ENCODE data around the gene ADGRF3. TPM values are rescaled to one million over a fixed set of nuclear protein-coding genes. Genes with fewer than 3 reads are reported as not detected.
A peak's percentile ranks its signal among the peaks of the same experiment; 100 is the strongest.

ADGRF3 gene
- total RNA-seq, 2 donors from 2014 or later: 0.34 TPM; not detected in 1

GRCh38 chr2:26351375-26352090 lies 4.9 kb upstream of the ADGRF3 start:
- Histone ChIP-seq H3K27ac (no peak overlapping the region), H3K27me3 (replicated peaks; ENCODE audit: insufficient read depth) (no peaks in the 10 kb centered on the region), H3K9me3 (no peaks in the 10 kb centered on the region), H3K36me3 (no peaks in the 10 kb centered on the region), H3K4me3 (no peak overlapping the region), H3K4me1 (replicated peaks) (no peaks in the 10 kb centered on the region)
- 80% methylated on average over 10 of the region's 10 CpGs for WGBS
- intact Hi-C loops (cut with DNase I): no loop called here
- no peak for DNase-seq (ENCODE audit: low spot score)
- TF ChIP-seq POLR2A (IDR thresholded peaks at IDR 0.05) (no peak), POLR2AphosphoS5 (IDR thresholded peaks at IDR 0.05) (no peak), CTCF (IDR thresholded peaks at IDR 0.05) (no peak)

- no peak for TF ChIP-seq POLR2AphosphoS5 (IDR thresholded peaks at IDR 0.05)
- no peak for TF ChIP-seq POLR2A (IDR thresholded peaks at IDR 0.05)
- no peak for TF ChIP-seq CTCF (IDR thresholded peaks at IDR 0.05)
- Histone ChIP-seq H3K9me3 (no peaks in the 10 kb centered on the region), H3K4me3 (no peak overlapping the region), H3K4me1 (replicated peaks) (no peaks in the 10 kb centered on the region), H3K36me3 (no peaks in the 10 kb centered on the region), H3K27ac (no peak overlapping the region), H3K27me3 (replicated peaks; ENCODE audit: insufficient read depth) (no peaks in the 10 kb centered on the region)
- WGBS: 88% methylated on average over 3 of the region's 3 CpGs
- no peak for DNase-seq (ENCODE audit: low spot score)
- intact Hi-C loops (cut with DNase I): loop anchor here (5.0 to 10.0 kb wide), 2 partner anchors 107 to 725 kb away; partner anchors contain the start of genes EMILIN1, HADHA, HADHB and OST4
These were observed 3.1 kb upstream of the ADGRF3 start for GRCh38 chr2:26349690-26350089.

GRCh38 chr2:26347286-26347865 lies 787 bp upstream of the ADGRF3 start:
- no peaks in the 10 kb centered on the region for H3K9me3 ChIP-seq
- no peak for DNase-seq (ENCODE audit: low spot score)
- no peaks in the 10 kb centered on the region for H3K27me3 ChIP-seq (replicated peaks; ENCODE audit: insufficient read depth)
- intact Hi-C loops (cut with DNase I): loop anchor here (5.0 to 10.0 kb wide), 2 partner anchors 105 to 727 kb away; partner anchors contain the start of genes EMILIN1, HADHA, HADHB and OST4
- TF ChIP-seq POLR2AphosphoS5 (IDR thresholded peaks at IDR 0.05) (no peak), POLR2A (IDR thresholded peaks at IDR 0.05) (no peak), CTCF (IDR thresholded peaks at IDR 0.05) (no peak)
- H3K27ac ChIP-seq: peak overlapping the region; percentile 96 to 97
- 14% methylated on average over 5 of the region's 5 CpGs for WGBS
- H3K36me3 ChIP-seq: no peaks in the 10 kb centered on the region
- no peaks in the 10 kb centered on the region for H3K4me1 ChIP-seq (replicated peaks)
- H3K4me3 ChIP-seq: peak overlapping the region in 1 of 2 donors; percentile 95

- under 1% methylated on average over 80 of the region's 80 CpGs for WGBS
- intact Hi-C loops (cut with DNase I): loop anchor here (5.0 to 10.0 kb wide), 2 partner anchors 103 to 729 kb away; partner anchors contain the start of genes EMILIN1, HADHA, HADHB and OST4
- DNase-seq (ENCODE audit: low spot score): peak; percentile 99
- no peaks in the 10 kb centered on the region for H3K4me1 ChIP-seq (replicated peaks)
- no peaks in the 10 kb centered on the region for H3K27me3 ChIP-seq (replicated peaks; ENCODE audit: insufficient read depth)
- no peaks in the 10 kb centered on the region for H3K36me3 ChIP-seq
- peak; percentile 84 for TF ChIP-seq POLR2A (IDR thresholded peaks at IDR 0.05)
- peak; percentile 99 for TF ChIP-seq POLR2AphosphoS5 (IDR thresholded peaks at IDR 0.05)
- TF ChIP-seq CTCF (IDR thresholded peaks at IDR 0.05): no peak
- no peaks in the 10 kb centered on the region for H3K9me3 ChIP-seq
- peak within 1 kb of the TSS; percentile 87 to 95 for H3K4me3 ChIP-seq
- peak within 1 kb of the TSS; percentile 96 to 97 for H3K27ac ChIP-seq
These were observed 790 bp downstream of the ADGRF3 start, which contains the start of gene SELENOI for GRCh38 chr2:26345545-26346453. Gene SELENOI, plus strand, starts transcription at chr2:26346143. Its CDS starts 90 bp downstream, at chr2:26346233.
